SJSA1 (cell line): ENCODE results near the gene GABRD. TPM values are rescaled to one million over a fixed set of nuclear protein-coding genes. Genes with fewer than 3 reads are reported as not detected.

Experiments used
- DNase-seq, 2 experiments: peaks; one replicate each; pipeline ENCODE4 v3.0.0-alpha.2; 2015 to 2020; ENCODE audit warnings: low spot score in 2 of 2, low read depth in 1 of 2
- H3K27ac ChIP-seq: fragments of 250-450 bp; sonication (Bioruptor Pico); 2 replicates; pipeline ENCODE4 v1.5.1; 2020; ENCODE audit warnings: mild to moderate bottlenecking, moderate library complexity
- H3K27me3 ChIP-seq: fragments of 250-450 bp; sonication (Bioruptor Pico); replicated peaks from 2 replicates; pipeline ENCODE4 v1.5.1; 2020; ENCODE audit warnings: mild to moderate bottlenecking, moderate library complexity
- H3K36me3 ChIP-seq: fragments of 250-450 bp; sonication (Bioruptor Pico); 2 replicates; pipeline ENCODE4 v1.5.1; 2020; ENCODE audit warnings: mild to moderate bottlenecking
- H3K4me1 ChIP-seq: fragments of 250-450 bp; sonication (Bioruptor Pico); replicated peaks from 2 replicates; pipeline ENCODE4 v1.6.1; 2021; ENCODE audit warnings: mild to moderate bottlenecking
- H3K4me3 ChIP-seq: fragments of 250-450 bp; sonication (Bioruptor Pico); 2 replicates; pipeline ENCODE4 v1.5.1; 2020; ENCODE audit warnings: mild to moderate bottlenecking
- H3K9me3 ChIP-seq: fragments of 250-450 bp; sonication (Bioruptor Pico); replicated peaks from 2 replicates; pipeline ENCODE4 v1.5.1; 2020; ENCODE audit warnings: mild to moderate bottlenecking
- total RNA-seq: library from RNA; depleted of rRNA; stranded (reverse); fragments of >200 nt; shearing (Covaris generic); gene quantifications from 2 replicates; pipeline ENCODE4 v1.2.3, GENCODE V29; 2014

The GABRD gene
- total RNA-seq, 1 experiment from 2014 or later, result not detected

DNA sequence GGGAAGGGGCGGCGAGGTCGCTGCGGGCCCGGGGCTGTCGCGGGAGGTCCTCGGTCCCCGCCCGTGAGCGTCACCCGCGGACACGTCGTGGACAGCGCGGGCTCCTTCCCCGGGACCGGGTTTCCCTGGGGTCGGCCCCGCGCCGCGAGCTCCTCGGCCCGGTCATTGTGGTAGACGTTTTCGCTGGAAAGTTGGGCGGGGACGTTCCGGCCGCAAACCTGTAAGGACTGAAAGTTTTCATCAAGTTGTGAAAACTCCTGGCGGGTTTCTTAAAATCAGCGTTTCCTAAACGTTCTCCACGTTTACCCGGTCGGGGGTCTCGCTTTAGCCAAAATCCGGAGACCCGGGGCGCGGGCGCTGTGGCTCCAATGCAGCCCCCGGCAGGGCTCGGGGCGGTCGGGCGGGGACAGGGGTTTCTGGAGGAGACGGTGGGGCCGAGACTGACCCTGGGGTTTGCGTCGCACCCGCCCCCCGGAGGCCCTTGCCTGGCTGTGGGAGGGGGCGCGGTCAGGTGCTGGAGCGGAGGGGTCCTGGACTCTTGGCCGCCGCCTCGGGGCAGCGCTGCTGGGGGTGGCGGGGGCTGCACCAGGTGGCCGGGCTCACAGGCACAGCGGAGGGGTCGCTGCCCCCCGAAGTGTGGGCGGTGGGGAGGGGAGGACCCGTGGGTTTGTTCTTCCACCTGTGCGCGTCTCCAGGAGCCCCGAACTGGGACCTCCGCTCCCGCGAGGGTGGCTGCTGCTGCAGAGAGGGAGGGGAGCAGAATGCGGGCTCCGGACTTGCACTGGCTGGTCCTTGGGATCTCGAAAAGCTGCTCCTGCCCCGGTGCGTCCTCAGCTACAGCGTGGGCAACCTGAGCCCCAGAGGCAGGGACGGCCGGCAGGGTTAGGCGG is 31.9 kb downstream of the GABRD start:
- H3K27ac ChIP-seq, result no peak overlapping the region
- H3K4me1 ChIP-seq, result 0 out of 2 replicates have a peak, but pooled peaks cover 4% of the 10 kb centered on the region
- 0 out of 2 replicates have a peak, but pooled peaks cover 4% of the 10 kb centered on the region for H3K9me3 ChIP-seq
- no peaks in the 10 kb centered on the region for H3K36me3 ChIP-seq
- H3K4me3 ChIP-seq, result no peak overlapping the region
- no peak for DNase-seq
- H3K27me3 ChIP-seq, result peaks cover 52% of the 10 kb centered on the region

DNA sequence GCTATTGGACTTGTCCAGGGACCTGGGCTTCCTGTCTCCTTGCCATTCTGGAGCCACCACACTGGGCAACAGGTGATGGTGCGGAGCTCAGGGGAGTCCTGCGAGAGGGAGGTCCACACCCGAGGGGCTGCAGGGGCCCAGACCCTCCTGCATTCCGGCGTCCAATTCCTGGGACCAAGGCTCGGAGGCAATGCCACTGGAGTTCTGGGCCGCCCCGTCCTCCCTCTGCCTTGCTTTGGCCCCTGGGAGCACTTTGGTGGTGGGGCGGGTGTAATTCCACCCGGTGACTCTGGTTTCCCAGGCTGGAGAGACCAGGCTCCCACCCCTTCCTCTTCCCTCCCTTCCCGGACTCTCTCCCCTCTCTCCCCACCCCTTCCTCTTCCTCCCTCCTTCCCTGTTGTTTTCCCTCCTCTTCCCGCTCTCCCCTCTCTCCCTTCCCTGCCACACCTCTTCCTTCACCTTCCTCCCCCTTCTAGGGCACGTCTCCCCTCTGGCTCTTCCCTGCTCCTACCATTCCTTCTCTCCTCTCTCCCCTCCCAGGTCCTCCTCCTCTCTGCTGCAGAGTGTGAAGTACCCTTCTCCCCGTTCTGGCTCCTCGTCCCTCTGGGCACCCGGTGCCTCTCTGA is 33.0 kb downstream of the GABRD start:
- H3K4me3 ChIP-seq, result no peak overlapping the region
- no peaks in the 10 kb centered on the region for H3K36me3 ChIP-seq
- 0 out of 2 replicates have a peak, but pooled peaks cover 4% of the 10 kb centered on the region for H3K4me1 ChIP-seq
- H3K9me3 ChIP-seq, result 0 out of 2 replicates have a peak, but pooled peaks cover 4% of the 10 kb centered on the region
- no peak overlapping the region for H3K27ac ChIP-seq
- H3K27me3 ChIP-seq, result peaks cover 42% of the 10 kb centered on the region
- no peak for DNase-seq

DNA sequence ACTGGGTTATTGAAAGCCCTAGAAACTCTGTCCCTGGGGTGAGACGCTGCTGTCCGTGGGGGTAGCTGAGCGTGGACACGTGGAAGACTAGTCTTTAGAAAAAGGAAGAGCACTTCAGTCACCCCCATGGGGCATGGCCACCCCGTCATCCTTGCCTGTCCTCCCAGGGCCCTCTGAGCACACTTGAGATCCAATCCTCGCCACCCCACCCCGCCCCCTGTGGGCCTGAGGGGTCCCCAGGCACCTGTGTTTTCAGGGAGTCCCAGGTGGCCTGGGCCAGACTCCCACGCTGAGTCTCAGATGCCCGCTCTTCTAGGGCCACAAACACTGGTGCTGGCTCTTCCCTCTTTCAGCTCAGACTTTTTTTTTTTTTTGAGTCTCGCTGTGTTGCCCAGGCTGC is 33.6 kb downstream of the GABRD start:
- Histone ChIP-seq H3K4me1 (0 out of 2 replicates have a peak, but pooled peaks cover 4% of the 10 kb centered on the region), H3K27me3 (peaks cover 40% of the 10 kb centered on the region), H3K9me3 (0 out of 2 replicates have a peak, but pooled peaks cover 4% of the 10 kb centered on the region), H3K4me3 (no peak overlapping the region), H3K27ac (no peak overlapping the region), H3K36me3 (no peaks in the 10 kb centered on the region)
- no peak for DNase-seq

DNA sequence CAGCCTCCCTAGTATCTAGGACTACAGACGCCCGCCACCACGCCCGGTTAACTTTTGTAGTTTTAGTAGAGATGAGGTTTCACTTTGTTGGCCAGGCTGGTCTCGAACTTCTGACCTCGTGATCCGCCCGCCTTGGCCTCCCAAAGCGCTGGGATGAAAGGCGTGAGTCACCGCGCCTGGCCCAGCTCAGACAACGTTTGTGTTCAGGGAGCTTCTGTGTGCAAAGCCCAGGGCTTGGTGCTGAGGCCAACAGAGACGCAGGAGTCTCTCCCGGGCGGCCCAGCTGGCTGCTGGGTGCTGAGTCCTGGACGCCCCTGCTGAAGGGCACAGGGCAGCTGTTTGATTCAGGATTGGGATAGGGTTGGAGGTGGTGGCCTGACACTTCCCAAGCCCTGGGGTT is 34.1 kb downstream of the GABRD start:
- 0 out of 2 replicates have a peak, but pooled peaks cover 4% of the 10 kb centered on the region for H3K9me3 ChIP-seq
- H3K4me1 ChIP-seq, result 0 out of 2 replicates have a peak, but pooled peaks cover 4% of the 10 kb centered on the region
- no peak overlapping the region for H3K4me3 ChIP-seq
- no peak overlapping the region for H3K27ac ChIP-seq
- DNase-seq, result no peak
- H3K27me3 ChIP-seq, result peaks cover 37% of the 10 kb centered on the region
- H3K36me3 ChIP-seq, result no peaks in the 10 kb centered on the region

DNA sequence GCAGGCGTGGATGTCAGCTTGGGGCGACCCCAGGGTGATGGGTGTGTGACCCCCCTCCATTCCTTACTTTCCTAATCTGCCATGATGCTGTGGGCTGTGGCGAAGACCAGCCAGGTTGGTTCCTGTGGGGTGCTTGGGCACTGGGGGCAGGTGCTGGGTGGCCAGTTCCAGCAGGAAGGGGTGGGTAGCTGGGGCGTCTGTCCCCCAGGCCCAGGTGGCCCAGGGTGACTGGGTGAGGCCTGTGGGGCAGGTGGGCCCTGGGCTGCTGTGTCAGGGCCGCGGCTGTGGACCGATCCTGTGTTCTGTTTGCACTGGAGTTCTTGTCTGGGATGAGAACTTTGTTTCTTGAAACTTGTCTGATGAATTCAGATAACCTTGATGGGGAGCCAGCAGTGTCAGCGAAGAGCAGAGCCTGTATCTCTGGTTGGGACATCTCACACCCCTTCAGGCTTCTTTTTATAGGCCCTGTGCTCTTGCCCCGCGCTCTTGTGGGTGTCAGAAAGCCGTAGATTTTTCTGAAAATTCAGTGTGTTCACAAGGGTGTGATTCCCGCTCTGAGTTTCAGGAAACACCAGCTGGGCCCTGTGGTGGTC is 34.7 kb downstream of the GABRD start:
- peaks cover 34% of the 10 kb centered on the region for H3K27me3 ChIP-seq
- H3K36me3 ChIP-seq, result no peaks in the 10 kb centered on the region
- H3K9me3 ChIP-seq, result 0 out of 2 replicates have a peak, but pooled peaks cover 4% of the 10 kb centered on the region
- no peak overlapping the region for H3K27ac ChIP-seq
- 0 out of 2 replicates have a peak, but pooled peaks cover 4% of the 10 kb centered on the region for H3K4me1 ChIP-seq
- DNase-seq, result no peak
- no peak overlapping the region for H3K4me3 ChIP-seq

DNA sequence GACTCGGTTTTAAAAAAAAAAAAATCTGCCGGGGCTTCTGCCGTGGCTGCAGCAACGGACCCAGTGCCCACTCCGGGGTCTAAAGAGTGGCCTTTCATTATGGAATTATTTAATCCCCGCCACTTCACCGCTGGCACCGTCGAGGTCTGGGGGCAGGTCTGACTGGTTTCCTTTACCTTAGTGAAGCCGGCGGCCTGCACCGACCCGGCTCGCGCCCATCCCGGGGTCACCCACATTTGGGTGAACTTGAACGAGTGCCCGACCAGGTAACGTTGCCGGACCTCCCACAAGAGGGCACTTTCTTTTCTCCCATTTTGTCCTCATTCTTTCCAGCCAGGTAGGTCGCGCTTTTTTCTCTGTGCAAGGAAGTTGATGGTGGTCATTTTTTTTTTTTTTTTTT is 35.4 kb downstream of the GABRD start:
- Histone ChIP-seq H3K27ac (no peak overlapping the region), H3K4me1 (0 out of 2 replicates have a peak, but pooled peaks cover 4% of the 10 kb centered on the region), H3K9me3 (0 out of 2 replicates have a peak, but pooled peaks cover 4% of the 10 kb centered on the region), H3K27me3 (peaks cover 27% of the 10 kb centered on the region), H3K4me3 (no peak overlapping the region), H3K36me3 (no peaks in the 10 kb centered on the region)
- no peak for DNase-seq

DNA sequence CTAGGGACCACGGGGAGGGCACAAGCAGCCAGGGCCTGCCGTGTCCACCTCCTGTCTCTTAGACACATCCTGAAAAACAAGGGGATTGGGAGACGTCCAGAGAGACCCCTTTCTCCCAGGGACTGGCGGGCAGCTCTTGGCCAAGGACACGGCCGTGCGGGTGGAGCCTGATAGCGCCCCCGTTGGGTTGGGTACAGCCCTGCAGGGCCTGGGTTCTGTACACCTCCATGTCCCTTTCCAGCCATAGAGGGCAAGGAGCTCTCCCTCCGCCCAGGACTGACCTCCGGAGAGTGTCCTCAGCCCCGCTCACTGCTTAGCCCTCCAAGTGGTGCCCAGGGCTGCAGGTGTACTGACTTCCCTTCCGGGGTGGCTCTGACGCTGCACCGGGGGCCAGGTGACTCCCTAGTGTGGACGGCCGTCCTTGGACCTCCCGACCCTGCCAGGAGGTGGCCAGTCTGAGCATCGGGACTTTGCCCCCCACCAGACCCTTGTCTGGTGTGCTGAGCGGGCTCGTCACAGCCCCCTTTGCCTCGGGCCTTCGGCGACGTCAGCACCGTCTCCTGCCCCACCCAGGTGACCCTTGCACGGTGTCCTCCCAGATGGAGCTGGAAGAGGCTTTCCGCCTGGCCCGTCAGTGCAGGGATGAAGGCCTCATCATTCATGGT is 36.9 kb downstream of the GABRD start:
- Histone ChIP-seq H3K4me1 (no peaks in the 10 kb centered on the region), H3K36me3 (no peaks in the 10 kb centered on the region), H3K27ac (no peak overlapping the region), H3K4me3 (no peak overlapping the region), H3K27me3 (peaks cover 14% of the 10 kb centered on the region), H3K9me3 (no peaks in the 10 kb centered on the region)
- DNase-seq, result no peak

DNA sequence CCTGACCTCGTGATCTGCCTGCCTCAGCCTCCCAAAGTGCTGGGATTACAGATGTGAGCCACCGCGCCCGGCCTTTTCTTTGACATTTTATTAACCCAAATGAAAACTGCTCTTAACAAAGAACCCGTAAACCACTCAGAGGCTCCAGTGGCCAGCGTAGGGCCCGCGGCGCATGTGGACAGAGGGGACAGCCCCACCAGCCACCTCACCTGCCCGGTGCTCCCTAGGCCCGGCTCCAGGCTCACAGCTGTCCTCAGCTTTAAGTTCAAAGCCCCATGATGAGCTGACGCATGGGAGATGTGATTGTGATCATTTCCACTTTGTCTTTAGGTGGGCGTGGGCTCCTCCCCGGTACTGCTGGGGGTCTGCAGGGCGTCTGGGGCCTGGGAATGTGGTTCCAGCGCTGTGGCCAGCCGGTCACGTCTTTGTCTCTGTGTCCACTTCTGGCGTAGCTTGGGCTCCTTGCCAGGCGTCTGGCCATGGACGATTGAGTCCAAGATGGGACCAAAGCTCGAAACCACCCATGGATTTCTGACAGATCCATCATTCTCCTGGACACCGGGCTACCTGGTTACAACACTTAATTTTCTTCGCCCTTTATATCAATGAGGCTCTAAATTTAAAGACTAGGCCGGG is 37.9 kb downstream of the GABRD start:
- no peak for DNase-seq
- H3K4me3 ChIP-seq, result no peak overlapping the region
- H3K27ac ChIP-seq, result no peak overlapping the region
- 0 out of 2 replicates have a peak, but pooled peaks cover 4% of the 10 kb centered on the region for H3K27me3 ChIP-seq
- no peaks in the 10 kb centered on the region for H3K36me3 ChIP-seq
- H3K4me1 ChIP-seq, result no peaks in the 10 kb centered on the region
- no peaks in the 10 kb centered on the region for H3K9me3 ChIP-seq

DNA sequence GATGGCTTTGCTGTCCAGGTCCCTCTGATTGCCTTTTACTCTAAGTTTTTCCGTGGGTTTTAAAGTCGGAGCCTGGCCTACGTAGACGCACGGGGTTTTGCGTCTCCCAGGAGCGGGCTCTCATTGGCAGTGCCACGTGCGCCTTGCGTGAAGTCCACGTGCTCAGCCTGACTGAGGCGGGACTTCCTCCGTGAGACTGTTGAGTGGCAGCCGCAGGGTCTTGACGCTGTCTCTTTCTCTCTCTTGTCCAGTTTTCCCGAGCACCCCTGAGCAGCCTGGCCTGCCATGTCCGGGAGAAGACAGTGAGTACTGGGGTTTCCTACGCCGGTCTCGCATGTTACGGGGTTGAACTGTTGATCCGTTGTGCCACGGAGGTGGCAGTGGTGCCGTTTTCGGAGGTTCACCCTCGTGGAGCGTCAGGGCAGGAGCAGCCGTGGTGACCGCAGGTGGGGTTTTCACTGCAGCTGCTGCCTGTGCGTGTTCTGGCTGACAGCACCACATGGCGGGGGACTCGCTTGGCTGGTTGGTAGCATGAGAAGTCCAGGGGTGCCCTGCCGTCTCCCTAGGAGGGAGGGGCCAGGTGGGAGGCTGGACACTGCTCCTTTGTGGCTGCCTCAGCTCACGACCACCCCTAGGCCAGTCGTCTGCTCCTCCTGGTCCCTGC is 40.3 kb downstream of the GABRD start:
- Histone ChIP-seq H3K9me3 (no peaks in the 10 kb centered on the region), H3K4me1 (no peaks in the 10 kb centered on the region), H3K36me3 (no peaks in the 10 kb centered on the region), H3K4me3 (no peak overlapping the region), H3K27ac (no peak overlapping the region), H3K27me3 (0 out of 2 replicates have a peak, but pooled peaks cover 4% of the 10 kb centered on the region)
- no peak for DNase-seq

DNA sequence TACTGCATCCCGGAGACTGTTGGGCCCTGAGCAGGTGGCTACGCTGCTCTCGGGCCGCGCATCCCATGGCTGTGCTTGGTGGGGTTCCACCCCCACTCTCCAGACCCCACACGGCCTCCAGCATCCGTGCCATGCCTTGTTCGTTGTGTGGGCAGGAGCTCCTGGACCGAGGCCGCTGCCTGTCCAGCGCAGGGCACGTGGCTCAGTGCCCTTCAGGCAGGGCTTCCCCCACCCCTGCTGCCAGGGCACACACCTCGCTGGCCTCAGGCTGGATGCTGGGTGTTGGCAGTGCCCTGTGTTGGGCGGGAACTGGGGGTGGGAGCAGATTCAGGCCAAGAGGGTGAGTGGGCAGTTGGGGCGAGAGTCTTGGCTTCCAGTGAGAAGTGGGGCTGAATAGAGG is 40.9 kb downstream of the GABRD start:
- no peak for DNase-seq
- Histone ChIP-seq H3K27me3 (0 out of 2 replicates have a peak, but pooled peaks cover 4% of the 10 kb centered on the region), H3K4me3 (no peak overlapping the region), H3K36me3 (no peaks in the 10 kb centered on the region), H3K4me1 (no peaks in the 10 kb centered on the region), H3K9me3 (no peaks in the 10 kb centered on the region), H3K27ac (no peak overlapping the region)

DNA sequence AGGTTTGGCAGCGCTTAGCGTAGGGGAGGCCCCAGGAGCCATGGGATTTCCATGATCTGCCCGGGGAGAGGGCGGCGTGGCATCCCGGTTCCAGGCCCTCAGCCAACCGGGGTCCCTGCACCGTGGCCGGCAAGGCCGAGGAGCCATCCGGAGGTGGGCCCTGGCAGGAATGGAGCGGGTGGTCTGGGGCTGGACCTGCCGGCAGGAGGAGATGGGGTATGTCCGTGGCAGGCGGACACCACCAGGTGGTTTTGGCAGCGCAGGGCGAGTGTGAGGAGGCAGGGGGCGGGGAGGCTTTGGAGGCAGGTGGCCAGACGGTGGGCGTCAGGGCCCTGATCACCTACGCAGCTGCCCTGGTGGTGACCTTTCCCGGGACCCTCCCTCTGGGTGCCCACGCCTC is 41.4 kb downstream of the GABRD start:
- Histone ChIP-seq H3K36me3 (no peaks in the 10 kb centered on the region), H3K4me1 (no peaks in the 10 kb centered on the region), H3K9me3 (no peaks in the 10 kb centered on the region)

DNA sequence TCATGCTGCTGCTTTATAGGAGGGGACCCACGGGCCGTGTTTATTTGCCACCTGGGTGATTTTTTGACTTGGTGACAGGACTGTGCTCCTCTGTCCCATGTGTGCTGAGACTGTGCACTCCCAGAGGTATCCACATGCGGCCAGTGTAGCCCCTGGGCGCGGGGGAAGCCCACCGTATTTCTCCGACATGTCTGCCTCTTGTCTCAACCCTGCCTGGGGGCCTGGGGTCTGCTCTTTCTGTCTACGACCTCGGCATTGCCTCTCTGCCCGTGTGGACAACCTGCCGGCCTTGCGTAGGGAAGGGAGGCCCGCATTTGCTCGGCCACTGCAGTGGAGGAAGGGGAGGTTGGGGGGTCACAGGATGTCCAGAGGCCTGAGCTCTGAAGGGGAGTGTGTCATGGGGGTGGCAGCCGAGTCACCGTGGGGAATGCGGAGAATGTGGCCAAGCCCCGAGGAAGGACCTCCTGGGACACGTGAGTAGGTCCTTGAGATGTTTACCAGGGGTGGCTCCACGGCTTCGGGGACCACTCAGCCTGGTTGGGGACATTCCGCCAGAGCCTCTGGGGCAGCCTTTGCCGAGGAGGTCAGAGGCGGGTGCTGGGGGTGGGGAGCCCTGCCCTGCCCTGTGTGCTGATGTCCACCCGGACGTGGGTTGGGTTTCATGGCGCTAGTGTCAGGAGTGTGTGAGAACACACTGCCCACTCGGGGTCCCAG is 42.1 kb downstream of the GABRD start:
- DNase-seq, result no peak
- 0 out of 2 replicates have a peak, but pooled peaks cover 4% of the 10 kb centered on the region for H3K27me3 ChIP-seq
- H3K27ac ChIP-seq, result no peak overlapping the region
- H3K36me3 ChIP-seq, result no peaks in the 10 kb centered on the region
- 0 out of 2 replicates have a peak, but pooled peaks cover 2% of the 10 kb centered on the region for H3K9me3 ChIP-seq
- no peak overlapping the region for H3K4me3 ChIP-seq
- no peaks in the 10 kb centered on the region for H3K4me1 ChIP-seq

More for the DNA sequence above, 41.4 kb downstream of the GABRD start:
- no peak overlapping the region for H3K4me3 ChIP-seq
- 0 out of 2 replicates have a peak, but pooled peaks cover 4% of the 10 kb centered on the region for H3K27me3 ChIP-seq
- no peak overlapping the region for H3K27ac ChIP-seq
- no peak for DNase-seq
